GM12892 (cell line): Measurements from ENCODE around the gene CFAP61.

Source experiments
- DNase-seq: peaks from one replicate; pipeline ENCODE4 v3.0.0; 2011; ENCODE audit not compliant: insufficient read length
- FAIRE-seq: peaks from 2 replicates; lab custom pipeline; 2011; peaks lifted over from hg19 to GRCh38; lab: Jason Lieb, UNC
- POLR2A ChIP-seq: IDR thresholded peaks from 2 replicates; pipeline ENCODE4 v1.6.1; 2011; ENCODE audit warnings: low read depth, low read length, control low read depth
- POLR2AphosphoS5 ChIP-seq: IDR thresholded peaks from 2 replicates; pipeline ENCODE4 v1.6.1; 2011; ENCODE audit warnings: low read depth, low read length, control low read depth
- TAF1 ChIP-seq: IDR thresholded peaks from 2 replicates; pipeline ENCODE4 v1.6.1; 2011; ENCODE audit warnings: low read depth, mild to moderate bottlenecking, control low read depth, low read length, borderline replicate concordance

Gene CFAP61

DNA sequence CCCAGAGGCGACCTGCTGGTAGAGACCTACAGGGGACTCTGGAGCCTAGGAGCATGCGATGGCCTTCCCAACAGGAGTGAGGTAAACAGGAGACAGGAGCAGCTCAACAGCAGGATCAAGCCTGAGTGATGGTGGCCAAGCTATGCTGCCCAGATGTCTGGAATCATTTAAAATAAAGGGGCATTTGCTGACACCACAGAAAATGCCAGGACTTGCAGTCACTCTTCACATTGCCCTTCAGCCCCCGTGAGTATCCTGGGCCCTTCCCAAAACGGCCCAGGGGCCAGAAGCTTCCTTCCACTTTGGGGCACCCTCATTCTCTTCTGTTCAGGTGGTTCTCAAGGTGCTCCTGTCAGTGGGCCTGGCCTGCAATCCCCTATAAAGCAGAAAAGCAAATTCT lies 338.8 kb downstream of the CFAP61 start:
- no peak for FAIRE-seq

DNA sequence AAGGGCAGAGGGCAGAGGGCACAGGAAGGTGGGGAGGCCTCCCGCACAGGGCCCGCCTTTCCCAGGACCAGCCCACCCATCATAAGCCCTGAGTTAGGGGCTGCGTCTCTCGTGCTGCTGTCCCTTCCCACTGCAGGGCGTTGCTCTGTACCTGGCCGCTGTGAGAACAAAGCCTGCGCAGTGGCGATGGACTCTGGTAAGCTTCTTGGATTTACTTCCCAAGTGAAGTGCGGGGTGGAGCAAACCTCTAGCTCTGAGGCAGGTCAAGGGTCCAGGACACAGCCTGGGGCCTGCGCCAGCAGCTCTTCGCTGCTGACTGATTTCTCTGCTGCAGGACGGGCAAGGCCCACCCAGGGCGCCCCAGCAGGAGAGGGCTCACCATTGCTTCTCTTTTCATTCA lies 339.4 kb downstream of the CFAP61 start:
- TF ChIP-seq POLR2A (no peak), TAF1 (no peak), POLR2AphosphoS5 (no peak)
- FAIRE-seq (no peak), DNase-seq (no peak)

More for the DNA sequence above, 338.8 kb downstream of the CFAP61 start:
- TF ChIP-seq POLR2A = no peak
- TF ChIP-seq TAF1 = no peak
- no peak for TF ChIP-seq POLR2AphosphoS5
- no peak for DNase-seq

DNA sequence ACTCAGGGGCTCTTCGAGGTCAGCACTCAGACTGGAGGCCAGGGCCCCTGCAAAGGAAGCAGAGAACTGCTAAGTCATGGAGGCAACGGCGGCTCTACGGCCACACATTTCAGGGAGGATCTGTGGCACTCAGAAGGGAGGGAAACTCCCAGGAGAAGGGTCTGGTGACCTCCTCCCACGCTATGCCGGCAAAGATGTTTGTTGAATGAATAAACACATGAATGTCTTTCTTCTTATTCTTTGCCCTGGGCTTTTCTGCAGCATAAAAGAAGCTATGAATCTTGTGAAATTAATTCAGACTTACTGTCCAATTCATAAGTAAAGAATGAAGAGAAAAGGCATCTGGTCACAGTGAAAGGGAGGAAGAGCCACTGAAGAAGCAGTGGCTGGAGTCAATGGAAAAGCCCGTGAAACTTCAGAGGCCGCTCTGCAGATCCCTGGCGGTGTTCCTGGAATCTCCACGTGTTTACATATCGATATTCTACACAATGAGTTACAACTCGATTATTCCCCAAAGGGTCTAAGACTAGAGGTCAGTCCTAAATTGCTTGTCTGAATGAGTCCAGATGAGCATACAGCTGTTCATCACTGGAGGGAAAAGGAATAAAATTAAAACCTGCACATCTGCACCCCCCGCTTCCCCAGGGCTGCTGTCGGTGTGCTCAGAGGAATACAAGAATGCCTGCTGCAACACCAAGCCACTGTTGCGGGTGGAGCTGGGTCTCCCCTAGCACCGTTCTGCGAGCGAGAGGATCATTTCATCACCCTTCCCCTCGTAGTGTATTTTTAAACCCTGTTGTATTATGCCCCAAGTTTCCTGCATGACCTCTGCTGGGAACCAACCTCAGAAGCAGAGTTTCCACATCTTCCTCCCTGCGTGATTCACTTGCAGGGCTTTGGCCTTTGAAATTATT lies 341.1 kb downstream of the CFAP61 start:
- no peak for TF ChIP-seq POLR2AphosphoS5
- no peak for TF ChIP-seq TAF1
- TF ChIP-seq POLR2A = no peak
- FAIRE-seq (no peak), DNase-seq (no peak)

DNA sequence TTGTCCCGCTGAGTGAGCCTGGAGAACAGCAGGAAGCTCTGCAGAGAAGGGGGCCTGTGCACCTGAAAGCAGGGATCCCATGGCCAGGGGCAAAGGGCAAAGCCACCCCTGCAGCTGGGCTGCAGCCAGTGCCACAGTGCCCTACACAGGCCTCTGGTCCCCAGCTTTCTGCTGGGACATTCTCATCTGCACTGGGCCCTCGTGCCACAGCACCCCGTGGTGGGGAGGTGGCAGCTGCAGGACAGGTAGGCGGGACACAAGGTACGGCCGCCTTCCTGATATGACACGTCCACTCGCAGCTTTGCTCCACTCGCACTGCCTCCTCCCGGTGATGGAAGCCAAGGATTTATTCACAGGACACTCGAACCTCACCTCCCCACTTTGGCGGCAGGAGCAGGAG lies 342.8 kb downstream of the CFAP61 start:
- DNase-seq (no peak), FAIRE-seq (no peak)
- TF ChIP-seq POLR2A = no peak
- no peak for TF ChIP-seq TAF1
- TF ChIP-seq POLR2AphosphoS5 = no peak

DNA sequence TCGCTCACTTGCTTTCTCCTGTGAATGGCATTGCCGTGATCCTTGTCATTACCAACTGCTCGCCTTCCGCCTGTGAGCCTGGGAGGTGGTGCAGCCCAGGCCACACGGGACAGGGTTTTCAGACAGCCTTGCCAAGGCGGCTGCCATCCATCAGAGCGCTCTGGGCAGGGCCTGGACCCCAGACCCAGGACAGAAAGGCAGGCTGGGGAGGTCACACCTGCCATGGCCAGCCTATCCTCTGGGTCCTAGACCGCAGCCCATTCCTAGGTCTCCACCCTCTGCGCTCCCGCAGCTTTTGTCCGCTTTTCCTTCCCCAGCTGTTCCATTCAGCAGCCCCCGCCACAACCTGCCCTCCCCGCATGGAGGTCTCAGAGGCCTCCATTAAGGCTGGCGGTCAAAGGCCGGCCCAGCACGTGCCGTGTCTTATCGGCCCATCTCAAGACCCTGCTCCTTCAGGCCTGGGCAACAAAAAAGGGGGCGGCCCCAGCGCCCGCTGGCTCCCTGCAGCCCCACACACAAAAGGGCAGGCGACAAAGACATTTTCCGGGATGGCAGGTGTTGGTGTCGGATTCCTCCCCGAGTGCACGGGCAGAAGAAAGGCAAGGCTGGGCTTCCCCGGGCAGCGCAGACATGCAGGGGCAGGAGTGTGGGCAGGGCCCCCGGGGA lies 343.7 kb downstream of the CFAP61 start:
- no peak for FAIRE-seq
- TF ChIP-seq POLR2A (no peak), POLR2AphosphoS5 (no peak), TAF1 (no peak)
- DNase-seq = no peak

DNA sequence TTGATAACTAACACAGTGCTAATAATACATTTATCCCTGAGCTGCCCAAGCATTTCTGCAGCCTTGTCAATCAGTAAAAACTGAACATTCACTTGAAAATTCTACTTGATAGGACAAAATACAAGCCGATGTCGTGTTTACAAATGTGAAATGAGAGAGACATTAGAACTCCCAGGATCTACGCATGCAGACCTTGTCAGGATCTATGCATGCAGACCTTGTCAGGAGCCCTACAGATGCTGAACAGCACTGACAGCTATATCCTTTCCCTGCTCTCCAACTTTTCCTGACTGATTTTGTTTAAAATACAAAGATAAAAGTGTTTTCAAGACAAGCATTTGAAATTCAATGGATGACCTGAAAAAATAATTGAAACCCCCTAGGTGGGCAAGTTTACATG lies 344.5 kb downstream of the CFAP61 start:
- DNase-seq = no peak
- TF ChIP-seq TAF1 (no peak), POLR2AphosphoS5 (no peak), POLR2A (no peak)
- no peak for FAIRE-seq

DNA sequence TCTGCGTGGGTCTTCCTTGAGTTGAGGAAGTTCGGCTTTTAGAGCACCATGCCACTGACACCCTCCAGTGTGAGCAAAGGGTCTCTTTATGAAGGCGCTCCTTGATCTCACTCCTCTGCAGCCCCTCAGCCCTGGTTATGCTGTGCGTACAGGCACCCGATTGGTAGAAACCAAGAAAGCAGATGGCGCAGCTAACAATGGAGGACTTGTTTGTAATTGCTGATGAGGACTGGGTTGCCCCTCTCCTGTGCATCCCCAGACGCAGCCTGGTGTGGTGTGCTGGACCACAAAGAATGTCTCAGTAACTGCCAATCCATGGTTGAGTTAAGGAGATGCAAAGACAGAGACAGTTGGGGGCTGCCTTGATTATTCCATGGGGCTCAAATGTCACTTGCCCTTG lies 345.8 kb downstream of the CFAP61 start:
- TF ChIP-seq POLR2AphosphoS5 = no peak
- TF ChIP-seq TAF1 = no peak
- no peak for TF ChIP-seq POLR2A
- FAIRE-seq = no peak
- no peak for DNase-seq

DNA sequence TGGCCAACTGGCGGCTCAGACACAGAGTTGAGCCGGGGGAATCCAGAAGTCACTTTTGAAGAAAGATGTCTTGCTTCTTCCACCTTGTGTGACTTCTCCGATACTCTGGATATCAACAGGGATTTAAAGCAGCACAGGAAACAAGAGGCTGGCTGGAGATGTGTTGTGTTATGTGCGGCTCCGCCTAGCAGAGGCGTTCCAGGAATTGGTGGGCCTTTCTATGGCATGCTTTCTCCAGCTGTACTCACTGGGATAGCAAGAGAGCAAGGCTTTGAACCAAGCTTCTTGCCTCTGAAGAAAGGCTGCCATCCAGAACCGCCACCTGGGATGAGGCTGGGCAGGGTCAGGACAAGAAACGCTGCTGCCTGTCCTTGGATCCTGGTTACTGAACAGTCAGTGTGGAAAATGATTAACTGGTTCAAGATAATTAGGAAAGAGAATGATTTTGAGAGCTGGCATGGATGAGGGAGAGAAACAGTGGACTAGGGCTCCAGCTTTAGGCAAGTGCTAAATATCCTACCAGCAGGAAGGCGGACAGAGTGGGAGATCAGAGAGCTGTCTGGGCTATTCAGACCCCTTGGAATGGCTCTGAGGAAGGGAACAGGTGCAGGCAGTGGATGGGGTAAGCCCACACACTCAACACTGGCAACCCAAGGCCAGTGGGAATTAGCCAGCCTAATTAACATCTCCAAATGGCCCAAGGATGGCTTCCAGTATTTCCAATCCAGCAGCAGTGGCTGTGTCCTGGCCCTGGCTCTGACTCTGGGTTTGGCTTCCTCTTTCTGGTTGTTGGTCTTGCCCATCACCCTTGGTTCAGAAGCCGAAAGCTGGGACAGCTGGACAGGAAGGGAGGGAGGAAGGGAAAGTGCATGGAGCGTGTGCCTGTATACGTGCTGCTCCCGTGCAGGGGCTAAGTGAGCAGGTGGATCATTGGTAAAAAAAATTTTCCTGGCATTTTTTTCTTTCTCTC lies 347.5 kb downstream of the CFAP61 start:
- DNase-seq = no peak
- FAIRE-seq = no peak
- TF ChIP-seq POLR2A (no peak), TAF1 (no peak), POLR2AphosphoS5 (no peak)

DNA sequence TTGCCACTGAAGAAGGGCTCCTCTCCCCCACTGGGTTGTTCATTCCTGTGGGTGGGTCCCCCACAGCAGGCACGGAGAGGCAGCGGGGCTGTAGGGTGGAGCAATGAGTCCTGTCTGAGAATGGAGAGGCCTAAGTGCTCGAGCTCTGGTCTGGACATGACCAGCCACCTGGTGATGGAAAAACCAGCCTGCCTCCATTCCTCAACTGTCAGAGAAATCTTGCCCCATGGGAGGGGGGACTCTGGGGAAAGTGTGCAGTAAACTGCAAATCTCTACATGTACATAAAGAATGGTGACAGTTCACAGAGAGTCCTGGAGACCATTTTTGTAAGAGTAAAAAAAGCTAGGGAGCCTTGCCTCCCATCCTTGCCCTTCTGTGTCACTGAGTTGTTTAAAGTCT lies 349.7 kb downstream of the CFAP61 start:
- no peak for TF ChIP-seq POLR2AphosphoS5
- TF ChIP-seq TAF1 = no peak
- no peak for TF ChIP-seq POLR2A
- no peak for FAIRE-seq
- DNase-seq = no peak

DNA sequence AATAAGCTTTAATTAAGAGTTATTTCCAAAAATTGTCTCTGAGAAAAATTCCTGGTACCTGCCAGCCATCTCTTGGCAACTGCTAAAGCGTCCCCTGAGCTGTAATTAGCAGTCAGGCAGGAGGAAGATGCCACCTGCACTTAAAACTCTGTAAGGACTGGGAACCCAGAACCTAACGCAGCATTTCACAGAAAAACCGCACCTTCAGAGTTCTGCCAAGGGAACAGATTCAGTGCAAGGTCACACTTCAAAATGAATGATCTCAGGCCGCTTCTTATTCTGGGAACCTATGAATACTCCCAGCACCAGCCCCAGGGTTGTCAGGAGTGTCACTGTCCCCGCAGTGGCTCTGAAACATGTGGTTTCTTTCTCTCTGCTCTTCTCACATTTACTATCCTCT lies 352.3 kb downstream of the CFAP61 start:
- TF ChIP-seq POLR2A (no peak), POLR2AphosphoS5 (no peak), TAF1 (no peak)
- DNase-seq = no peak
- no peak for FAIRE-seq

DNA sequence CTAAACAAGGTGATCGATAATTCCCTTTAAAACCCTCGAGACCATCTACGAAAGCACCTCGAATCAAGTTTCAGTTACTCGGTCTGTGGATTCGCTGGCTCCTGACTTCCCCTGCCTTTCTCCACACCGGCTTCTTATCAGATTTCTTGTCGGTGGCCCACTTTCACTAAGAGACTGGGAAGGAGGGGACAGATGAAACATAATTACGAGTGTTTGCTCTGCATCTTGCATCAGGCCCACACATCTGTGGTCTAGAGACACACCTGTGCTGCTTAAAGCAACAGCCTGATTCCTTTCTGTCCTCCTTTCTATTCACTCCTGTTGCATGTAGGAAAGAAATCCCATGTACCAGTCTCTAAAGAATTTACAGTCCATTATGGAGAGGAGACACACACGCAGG lies 353.3 kb downstream of the CFAP61 start:
- FAIRE-seq = no peak
- TF ChIP-seq POLR2A (no peak), TAF1 (no peak), POLR2AphosphoS5 (no peak)
- no peak for DNase-seq
